ENCODE data around the gene COQ7.

GRCh38 chr16:19102187-19102872 is 34.9 kb downstream of the COQ7 start:
- no peak for TF ChIP-seq POLR2A (IDR thresholded peaks at IDR 0.05)
- TF ChIP-seq CTCF (IDR thresholded peaks at IDR 0.05), result no peak
